ENCODE measurements around the gene WDR4.
"Not testable (repeated sequence)": the region's sequence is repeated elsewhere in the genome, so short reads cannot be mapped to it uniquely, and the experiment has no call there.

The WDR4 gene

GRCh38 chr21:42878678-42878992 lies 704 bp downstream of the WDR4 start:
- no peak for TF ChIP-seq CTCF (IDR thresholded peaks at IDR 0.05; ENCODE audit: low read depth, low read length, missing control alignments)
- peak overlapping the region; percentile 88 for H3K4me3 ChIP-seq (replicated peaks; ENCODE audit: low read depth, low read length)

GRCh38 chr21:42875811-42876210 lies 3.5 kb downstream of the WDR4 start:
- DNase-seq (ENCODE audit: extremely low read depth, low read depth); H3K4me3 ChIP-seq (replicated peaks; ENCODE audit: low read depth, low read length): not testable (repeated sequence)

More at GRCh38 chr21:42878678-42878992, 704 bp downstream of the WDR4 start:
- DNase-seq (ENCODE audit: extremely low read depth, low read depth), result no peak

- no peak overlapping the region for H3K4me3 ChIP-seq (replicated peaks; ENCODE audit: low read depth, low read length)
- TF ChIP-seq CTCF (IDR thresholded peaks at IDR 0.05; ENCODE audit: low read depth, low read length, missing control alignments), result no peak
- no peak for DNase-seq (ENCODE audit: extremely low read depth, low read depth)
Measured at GRCh38 chr21:42873096-42873495, 6.2 kb downstream of the WDR4 start.

- no peak for DNase-seq (ENCODE audit: extremely low read depth, low read depth)
- TF ChIP-seq CTCF (IDR thresholded peaks at IDR 0.05; ENCODE audit: low read depth, low read length, missing control alignments), result no peak
- no peak overlapping the region for H3K4me3 ChIP-seq (replicated peaks; ENCODE audit: low read depth, low read length)
Measured at GRCh38 chr21:42868196-42868595, 11.1 kb downstream of the WDR4 start.

- TF ChIP-seq CTCF (IDR thresholded peaks at IDR 0.05; ENCODE audit: low read depth, low read length, missing control alignments), result no peak
- DNase-seq (ENCODE audit: extremely low read depth, low read depth), result no peak
- H3K4me3 ChIP-seq (replicated peaks; ENCODE audit: low read depth, low read length), result no peak overlapping the region
Measured at GRCh38 chr21:42865776-42866160, 13.6 kb downstream of the WDR4 start.

GRCh38 chr21:42864815-42865775 lies 14.2 kb downstream of the WDR4 start:
- no peak for DNase-seq (ENCODE audit: extremely low read depth, low read depth)

More at GRCh38 chr21:42864815-42865775, 14.2 kb downstream of the WDR4 start:
- no peak for TF ChIP-seq CTCF (IDR thresholded peaks at IDR 0.05; ENCODE audit: low read depth, low read length, missing control alignments)
- no peak overlapping the region for H3K4me3 ChIP-seq (replicated peaks; ENCODE audit: low read depth, low read length)

All from HFF-Myc (cell line).